ENCODE measurements around the gene TEF.

The TEF gene

DNA sequence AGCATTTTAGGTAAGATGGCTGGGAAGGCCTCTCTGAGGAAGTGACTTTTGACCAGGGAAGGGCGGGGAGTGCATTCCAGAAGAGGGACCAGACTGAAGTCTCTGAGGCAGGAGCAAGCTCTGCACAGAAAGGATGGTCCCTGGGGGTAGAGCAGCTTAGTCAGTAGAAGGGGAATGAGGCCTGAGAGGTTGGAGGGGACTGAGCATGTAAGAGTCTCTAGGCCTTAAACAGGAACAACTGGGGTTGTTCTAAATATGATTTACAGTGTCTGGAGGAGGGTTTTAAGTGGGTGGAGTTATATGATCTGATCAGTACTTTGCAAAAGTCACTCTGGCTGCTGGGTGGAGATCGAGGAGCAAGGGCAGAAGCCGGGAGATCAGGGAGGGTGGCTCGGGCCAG, 31.7 kb upstream of the TEF start:
- DNase-seq, result no peak
- Histone ChIP-seq H3K9me3 (no peaks in the 10 kb centered on the region), H3K27ac (no peak overlapping the region), H3K27me3 (no peaks in the 10 kb centered on the region), H3K4me3 (no peak overlapping the region), H3K36me3 (peaks cover 75 to 100% (median 96%) of the 10 kb centered on the region in 3 donors), H3K4me1 (no peaks in the 10 kb centered on the region)
- TF ChIP-seq, protein P1, sequence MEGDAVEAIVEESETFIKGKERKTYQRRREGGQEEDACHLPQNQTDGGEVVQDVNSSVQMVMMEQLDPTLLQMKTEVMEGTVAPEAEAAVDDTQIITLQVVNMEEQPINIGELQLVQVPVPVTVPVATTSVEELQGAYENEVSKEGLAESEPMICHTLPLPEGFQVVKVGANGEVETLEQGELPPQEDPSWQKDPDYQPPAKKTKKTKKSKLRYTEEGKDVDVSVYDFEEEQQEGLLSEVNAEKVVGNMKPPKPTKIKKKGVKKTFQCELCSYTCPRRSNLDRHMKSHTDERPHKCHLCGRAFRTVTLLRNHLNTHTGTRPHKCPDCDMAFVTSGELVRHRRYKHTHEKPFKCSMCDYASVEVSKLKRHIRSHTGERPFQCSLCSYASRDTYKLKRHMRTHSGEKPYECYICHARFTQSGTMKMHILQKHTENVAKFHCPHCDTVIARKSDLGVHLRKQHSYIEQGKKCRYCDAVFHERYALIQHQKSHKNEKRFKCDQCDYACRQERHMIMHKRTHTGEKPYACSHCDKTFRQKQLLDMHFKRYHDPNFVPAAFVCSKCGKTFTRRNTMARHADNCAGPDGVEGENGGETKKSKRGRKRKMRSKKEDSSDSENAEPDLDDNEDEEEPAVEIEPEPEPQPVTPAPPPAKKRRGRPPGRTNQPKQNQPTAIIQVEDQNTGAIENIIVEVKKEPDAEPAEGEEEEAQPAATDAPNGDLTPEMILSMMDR (IDR thresholded peaks at IDR 0.05), result no peak
- intact Hi-C loops (cut with DNase I; ENCODE audit: low total_unique reads), result no loop called here

DNA sequence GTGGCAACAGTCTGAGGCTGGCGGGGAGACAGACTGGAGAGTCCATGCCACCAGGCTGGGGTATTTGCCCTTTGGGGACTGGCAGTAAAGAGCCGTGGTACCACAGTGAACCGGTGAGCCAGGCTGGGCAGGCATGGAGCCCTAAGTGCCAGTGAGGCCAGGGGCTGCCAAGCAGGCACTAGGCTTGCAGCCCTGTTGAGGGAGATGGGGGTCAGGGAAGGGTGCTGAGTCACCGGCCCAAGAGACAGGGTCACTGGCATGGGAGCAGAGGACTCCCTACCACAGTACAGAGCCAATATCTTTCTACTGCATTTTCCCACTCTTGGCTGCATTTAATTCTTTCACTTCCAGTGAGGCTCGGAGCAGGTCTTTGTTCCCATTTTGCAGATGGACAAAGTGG, 30.7 kb upstream of the TEF start:
- intact Hi-C loops (cut with DNase I; ENCODE audit: low total_unique reads), result no loop called here
- no peaks in the 10 kb centered on the region for H3K27me3 ChIP-seq
- H3K27ac ChIP-seq, result no peak overlapping the region
- no peak overlapping the region for H3K4me3 ChIP-seq
- TF ChIP-seq, protein P1 (IDR thresholded peaks at IDR 0.05), result no peak
- no peaks in the 10 kb centered on the region for H3K4me1 ChIP-seq
- DNase-seq, result no peak
- peaks cover 74 to 100% (median 96%) of the 10 kb centered on the region in 3 donors for H3K36me3 ChIP-seq
- H3K9me3 ChIP-seq, result no peaks in the 10 kb centered on the region

DNA sequence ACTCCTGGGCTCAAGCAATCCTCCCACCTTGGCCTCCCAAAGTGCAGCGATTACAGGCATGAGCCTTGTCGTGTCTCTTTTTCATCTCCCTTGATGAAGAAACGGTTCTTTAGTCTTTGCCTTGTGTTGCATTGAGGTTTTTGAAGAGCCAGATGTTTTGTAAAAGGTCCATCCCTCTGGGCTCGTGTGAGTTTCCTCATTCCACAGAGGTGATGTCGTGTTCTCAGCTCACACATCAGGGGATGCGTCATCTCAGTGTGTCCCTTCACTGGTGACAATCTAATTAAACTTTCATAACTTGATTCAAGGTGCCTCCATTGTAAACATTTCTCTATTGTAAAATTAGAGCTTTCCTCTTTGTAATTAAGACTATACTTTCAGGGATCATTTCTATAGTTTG, 29.7 kb upstream of the TEF start:
- Histone ChIP-seq H3K36me3 (peaks cover 74 to 100% (median 96%) of the 10 kb centered on the region in 3 donors), H3K9me3 (no peaks in the 10 kb centered on the region), H3K27me3 (no peaks in the 10 kb centered on the region), H3K4me1 (no peaks in the 10 kb centered on the region), H3K4me3 (no peak overlapping the region), H3K27ac (no peak overlapping the region)
- intact Hi-C loops (cut with DNase I; ENCODE audit: low total_unique reads), result no loop called here
- no peak for DNase-seq
- TF ChIP-seq, protein P1 (IDR thresholded peaks at IDR 0.05), result no peak

DNA sequence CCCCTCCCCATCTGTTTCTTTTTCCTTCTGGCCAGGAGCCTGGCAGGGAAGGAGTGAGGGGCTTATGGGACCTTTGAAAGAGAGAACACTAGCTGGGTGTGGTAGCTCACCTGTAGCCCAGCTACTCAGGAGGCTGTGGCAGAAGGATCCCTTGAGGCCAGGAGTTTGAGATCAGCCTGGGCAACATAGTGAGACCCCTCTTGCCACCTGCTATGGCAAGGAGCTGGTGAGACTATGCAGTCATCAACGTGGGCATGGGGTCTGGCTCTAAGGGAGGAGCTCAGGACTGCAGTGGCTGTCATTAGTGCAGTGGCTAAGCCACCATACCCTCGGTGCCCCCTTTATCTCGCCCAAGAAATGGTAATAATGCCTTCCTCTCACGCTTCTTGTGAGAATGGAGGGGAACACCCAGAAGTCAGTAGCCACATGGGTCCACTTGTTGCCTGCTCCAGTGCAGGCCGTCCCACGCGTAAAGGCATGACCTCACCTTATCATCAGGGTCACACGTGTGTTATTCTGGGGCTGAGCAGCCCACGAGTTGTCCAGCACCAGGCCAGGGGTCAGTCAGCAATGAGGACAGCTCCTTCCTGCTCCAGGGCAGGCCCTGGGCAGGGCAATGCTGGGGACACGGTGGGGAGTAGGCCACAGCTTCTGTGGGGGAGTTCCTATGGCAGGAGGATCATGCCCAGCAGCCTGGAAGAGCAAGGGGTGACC, 27.7 kb upstream of the TEF start:
- H3K36me3 ChIP-seq, result peaks cover 62 to 100% (median 95%) of the 10 kb centered on the region in 3 donors
- H3K27me3 ChIP-seq, result no peaks in the 10 kb centered on the region
- no peak overlapping the region for H3K4me3 ChIP-seq
- no peak for DNase-seq
- no peak overlapping the region for H3K27ac ChIP-seq
- intact Hi-C loops (cut with DNase I; ENCODE audit: low total_unique reads), result no loop called here
- H3K9me3 ChIP-seq, result no peaks in the 10 kb centered on the region
- TF ChIP-seq, protein P1 (IDR thresholded peaks at IDR 0.05), result no peak
- no peaks in the 10 kb centered on the region for H3K4me1 ChIP-seq

DNA sequence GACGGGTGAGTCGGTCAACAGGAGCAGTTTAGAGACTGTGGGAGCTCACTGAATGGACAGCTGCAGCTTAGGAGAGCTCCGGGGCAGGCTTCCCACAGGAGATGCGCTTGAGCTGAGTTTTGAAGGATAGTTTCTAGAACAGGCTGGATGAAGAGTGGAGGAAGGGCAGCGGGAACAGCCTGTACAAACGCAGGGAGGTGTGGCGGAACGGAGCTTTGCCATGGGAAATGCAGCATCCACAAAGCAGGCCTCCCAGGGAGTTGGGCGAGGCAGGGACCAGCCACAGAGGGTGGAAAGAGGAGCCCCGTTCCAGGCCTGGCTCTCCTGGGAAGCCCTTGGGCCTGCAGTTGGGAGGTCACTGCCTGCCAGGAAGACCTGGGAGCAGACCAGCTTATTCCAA, 26.8 kb upstream of the TEF start:
- no peaks in the 10 kb centered on the region for H3K4me1 ChIP-seq
- no peaks in the 10 kb centered on the region for H3K9me3 ChIP-seq
- no peak overlapping the region for H3K4me3 ChIP-seq
- H3K36me3 ChIP-seq, result peaks cover 53 to 91% (median 86%) of the 10 kb centered on the region in 3 donors
- TF ChIP-seq, protein P1 (IDR thresholded peaks at IDR 0.05), result no peak
- intact Hi-C loops (cut with DNase I; ENCODE audit: low total_unique reads), result no loop called here
- no peak overlapping the region for H3K27ac ChIP-seq
- no peak for DNase-seq
- no peaks in the 10 kb centered on the region for H3K27me3 ChIP-seq

Data from tibial artery (tissue), 4 donors.